ENCODE results near the gene TRPM3.

TRPM3 gene

GRCh38 chr9:70553707-70554673 is 567.4 kb downstream of the TRPM3 start:
- Histone ChIP-seq H2AFZ (ENCODE audit: low read length) (no peak overlapping the region), H3K27me3 (replicated peaks; ENCODE audit: insufficient read depth, low read length) (no peaks in the 10 kb centered on the region), H3K9me3 (replicated peaks; ENCODE audit: insufficient read depth, low read length) (no peaks in the 10 kb centered on the region), H3K9ac (ENCODE audit: low read length) (no peak overlapping the region), H3K27ac (ENCODE audit: low read length) (no peak overlapping the region), H3K4me3 (ENCODE audit: low read length) (no peak overlapping the region), H3F3A (ENCODE audit: insufficient read depth, low read length) (no peaks in the 10 kb centered on the region), H4K20me1 (ENCODE audit: insufficient read depth, low read length) (no peaks in the 10 kb centered on the region), H3K4me1 (ENCODE audit: low read length) (no peaks in the 10 kb centered on the region), H3K79me2 (ENCODE audit: low read length) (no peaks in the 10 kb centered on the region), H3K9me2 (replicated peaks; ENCODE audit: insufficient read depth, low read length) (no peaks in the 10 kb centered on the region), H3K4me2 (ENCODE audit: low read depth, low read length) (no peak overlapping the region), H3K36me3 (replicated peaks; ENCODE audit: insufficient read depth, low read length) (no peaks in the 10 kb centered on the region)
- DNase-seq, result no peak
- TF ChIP-seq EZH2 (optimal IDR thresholded peaks at IDR 0.05; ENCODE audit: low read depth, low read length), result no peak
- no peak for TF ChIP-seq CTCF (IDR thresholded peaks at IDR 0.05; ENCODE audit: low read length)
- no peak for TF ChIP-seq EZH2phosphoT487 (IDR thresholded peaks at IDR 0.05; ENCODE audit: low read length)

- no peaks in the 10 kb centered on the region for H3K9me2 ChIP-seq (replicated peaks; ENCODE audit: insufficient read depth, low read length)
- H2AFZ ChIP-seq (ENCODE audit: low read length), result no peak overlapping the region
- H3K27me3 ChIP-seq (replicated peaks; ENCODE audit: insufficient read depth, low read length), result no peaks in the 10 kb centered on the region
- TF ChIP-seq EZH2phosphoT487 (IDR thresholded peaks at IDR 0.05; ENCODE audit: low read length) (no peak), EZH2 (optimal IDR thresholded peaks at IDR 0.05; ENCODE audit: low read depth, low read length) (no peak)
- H3K36me3 ChIP-seq (replicated peaks; ENCODE audit: insufficient read depth, low read length), result no peaks in the 10 kb centered on the region
- no peaks in the 10 kb centered on the region for H3F3A ChIP-seq (ENCODE audit: insufficient read depth, low read length)
- H3K9me3 ChIP-seq (replicated peaks; ENCODE audit: insufficient read depth, low read length), result no peaks in the 10 kb centered on the region
- no peak overlapping the region for H3K9ac ChIP-seq (ENCODE audit: low read length)
- H3K4me1 ChIP-seq (ENCODE audit: low read length), result no peaks in the 10 kb centered on the region
- DNase-seq, result no peak
- H3K4me3 ChIP-seq (ENCODE audit: low read length), result no peak overlapping the region
- no peaks in the 10 kb centered on the region for H3K79me2 ChIP-seq (ENCODE audit: low read length)
- H4K20me1 ChIP-seq (ENCODE audit: insufficient read depth, low read length), result no peaks in the 10 kb centered on the region
- no peak overlapping the region for H3K4me2 ChIP-seq (ENCODE audit: low read depth, low read length)
- no peak overlapping the region for H3K27ac ChIP-seq (ENCODE audit: low read length)
These were observed 568.9 kb downstream of the TRPM3 start for GRCh38 chr9:70552561-70552960.

DNA sequence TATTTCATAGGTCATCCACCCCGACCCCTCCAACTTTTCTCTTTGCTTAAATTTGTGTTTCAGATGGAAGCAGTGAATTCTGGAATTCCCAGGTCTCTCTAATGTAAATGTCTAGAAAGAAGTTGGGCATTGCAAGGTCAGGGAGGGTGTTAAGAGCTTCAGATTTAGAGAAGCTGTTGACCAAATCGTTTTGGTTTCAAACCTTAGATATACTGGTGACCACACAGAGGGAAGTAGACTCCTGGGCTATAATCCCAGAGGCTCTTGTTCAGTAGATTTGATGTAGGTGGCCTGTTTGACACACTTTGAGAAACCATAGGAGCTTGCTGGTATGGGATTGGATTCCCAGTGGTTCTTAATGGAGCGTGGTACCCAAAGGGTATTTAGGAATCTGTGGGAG is 569.6 kb downstream of the TRPM3 start:
- H3K4me1 ChIP-seq (ENCODE audit: low read length), result no peaks in the 10 kb centered on the region
- no peak overlapping the region for H3K4me2 ChIP-seq (ENCODE audit: low read depth, low read length)
- H3K36me3 ChIP-seq (replicated peaks; ENCODE audit: insufficient read depth, low read length), result no peaks in the 10 kb centered on the region
- H3K27me3 ChIP-seq (replicated peaks; ENCODE audit: insufficient read depth, low read length), result no peaks in the 10 kb centered on the region
- no peak overlapping the region for H2AFZ ChIP-seq (ENCODE audit: low read length)
- H3K9me3 ChIP-seq (replicated peaks; ENCODE audit: insufficient read depth, low read length), result no peaks in the 10 kb centered on the region
- H3K79me2 ChIP-seq (ENCODE audit: low read length), result no peaks in the 10 kb centered on the region
- H3K9me2 ChIP-seq (replicated peaks; ENCODE audit: insufficient read depth, low read length), result no peaks in the 10 kb centered on the region
- no peak overlapping the region for H3K27ac ChIP-seq (ENCODE audit: low read length)
- H3F3A ChIP-seq (ENCODE audit: insufficient read depth, low read length), result no peaks in the 10 kb centered on the region
- no peak for DNase-seq
- TF ChIP-seq EZH2 (optimal IDR thresholded peaks at IDR 0.05; ENCODE audit: low read depth, low read length) (no peak), CTCF (IDR thresholded peaks at IDR 0.05; ENCODE audit: low read length) (no peak), EZH2phosphoT487 (IDR thresholded peaks at IDR 0.05; ENCODE audit: low read length) (no peak)
- H4K20me1 ChIP-seq (ENCODE audit: insufficient read depth, low read length), result no peaks in the 10 kb centered on the region
- no peak overlapping the region for H3K4me3 ChIP-seq (ENCODE audit: low read length)
- H3K9ac ChIP-seq (ENCODE audit: low read length), result no peak overlapping the region

- H3K27me3 ChIP-seq (replicated peaks; ENCODE audit: insufficient read depth, low read length), result no peaks in the 10 kb centered on the region
- H3K36me3 ChIP-seq (replicated peaks; ENCODE audit: insufficient read depth, low read length), result no peaks in the 10 kb centered on the region
- H3K4me3 ChIP-seq (ENCODE audit: low read length), result no peak overlapping the region
- no peak for DNase-seq
- TF ChIP-seq EZH2 (optimal IDR thresholded peaks at IDR 0.05; ENCODE audit: low read depth, low read length) (no peak), CTCF (IDR thresholded peaks at IDR 0.05; ENCODE audit: low read length) (no peak), EZH2phosphoT487 (IDR thresholded peaks at IDR 0.05; ENCODE audit: low read length) (no peak)
- no peak overlapping the region for H3K27ac ChIP-seq (ENCODE audit: low read length)
- no peaks in the 10 kb centered on the region for H3F3A ChIP-seq (ENCODE audit: insufficient read depth, low read length)
- no peak overlapping the region for H3K4me2 ChIP-seq (ENCODE audit: low read depth, low read length)
- H3K9me2 ChIP-seq (replicated peaks; ENCODE audit: insufficient read depth, low read length), result no peaks in the 10 kb centered on the region
- no peaks in the 10 kb centered on the region for H3K9me3 ChIP-seq (replicated peaks; ENCODE audit: insufficient read depth, low read length)
- no peak overlapping the region for H3K9ac ChIP-seq (ENCODE audit: low read length)
- H3K4me1 ChIP-seq (ENCODE audit: low read length), result no peaks in the 10 kb centered on the region
- no peak overlapping the region for H2AFZ ChIP-seq (ENCODE audit: low read length)
- no peaks in the 10 kb centered on the region for H3K79me2 ChIP-seq (ENCODE audit: low read length)
- no peaks in the 10 kb centered on the region for H4K20me1 ChIP-seq (ENCODE audit: insufficient read depth, low read length)
These were observed 570.0 kb downstream of the TRPM3 start for GRCh38 chr9:70551396-70551795.
